Measurements from ENCODE around the gene SCN4B. TPM values are rescaled to one million over a fixed set of nuclear protein-coding genes. Genes with fewer than 3 reads are reported as not detected.

Gene SCN4B
- total RNA-seq, 1 donor from 2014 or later, result 3.5 TPM

DNA sequence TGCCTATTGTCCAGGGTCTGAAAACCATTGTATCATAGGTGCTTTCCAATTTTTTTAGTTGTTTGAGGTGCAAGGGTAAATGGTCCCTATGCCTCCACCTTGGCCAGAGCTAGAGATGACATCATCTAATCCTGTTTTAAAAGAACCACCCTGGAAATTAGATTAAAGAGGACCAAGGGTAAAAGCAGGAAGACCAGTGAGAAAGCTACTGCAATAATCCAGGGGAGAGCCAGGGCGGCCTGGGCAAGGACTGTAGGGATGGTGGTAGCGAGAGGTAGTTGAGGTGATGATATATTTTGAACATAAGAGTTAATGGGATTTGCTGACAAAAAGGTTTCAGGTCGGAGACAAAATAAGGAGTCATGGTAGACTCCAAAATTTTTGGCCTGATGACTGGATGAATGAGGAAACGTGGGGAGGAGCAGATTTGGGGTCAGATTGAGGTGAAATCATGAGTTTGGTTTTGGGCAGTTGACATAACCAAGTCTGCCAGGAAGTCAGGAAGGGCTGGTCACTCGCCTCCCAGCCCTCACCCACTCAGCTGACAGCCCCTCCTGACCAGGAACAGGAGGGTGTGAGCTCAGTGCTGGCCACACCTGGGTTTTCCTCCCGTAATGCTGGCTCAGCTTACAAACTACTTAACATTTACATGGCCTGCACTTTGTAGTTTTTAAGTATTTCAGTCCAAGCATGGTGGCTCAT is 23.0 kb downstream of the SCN4B start:
- no peak for DNase-seq (ENCODE audit: low spot score)

DNA sequence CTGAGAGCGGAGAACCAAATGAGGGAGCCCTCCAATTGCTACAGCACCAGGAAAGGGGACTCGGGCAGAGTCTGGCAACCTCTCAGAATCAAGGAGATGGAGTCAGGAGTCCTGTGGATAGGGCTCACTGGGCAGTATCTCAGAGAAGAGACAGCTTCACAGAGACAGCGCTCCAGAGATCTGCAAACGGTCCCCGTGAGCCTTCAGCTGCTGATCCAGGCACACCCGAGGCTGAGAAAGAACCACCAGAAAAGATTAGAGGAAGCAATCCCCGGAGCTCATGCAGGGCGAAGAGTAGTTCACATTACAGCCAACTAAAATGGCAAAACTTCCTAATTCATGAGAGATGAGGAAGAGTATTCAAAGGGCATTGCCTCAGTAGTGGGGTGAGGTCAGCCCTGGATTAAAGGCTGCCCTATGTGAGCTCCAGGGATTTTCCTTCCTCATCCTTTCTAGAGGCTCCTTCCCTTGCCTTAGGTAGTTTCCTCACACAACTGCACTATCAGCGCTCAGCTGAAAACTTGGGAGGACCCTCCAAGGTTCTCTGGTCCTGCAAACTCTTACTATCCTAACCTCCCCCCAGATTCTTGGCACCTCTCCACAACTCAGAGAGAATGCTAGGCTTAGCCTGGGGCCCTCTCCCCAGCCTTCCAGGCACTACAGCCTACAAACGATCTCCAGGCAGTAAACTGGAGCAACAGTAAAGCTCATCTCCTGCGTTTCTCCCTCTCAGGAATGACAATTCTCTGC is 23.7 kb downstream of the SCN4B start:
- no peak for DNase-seq (ENCODE audit: low spot score)

DNA sequence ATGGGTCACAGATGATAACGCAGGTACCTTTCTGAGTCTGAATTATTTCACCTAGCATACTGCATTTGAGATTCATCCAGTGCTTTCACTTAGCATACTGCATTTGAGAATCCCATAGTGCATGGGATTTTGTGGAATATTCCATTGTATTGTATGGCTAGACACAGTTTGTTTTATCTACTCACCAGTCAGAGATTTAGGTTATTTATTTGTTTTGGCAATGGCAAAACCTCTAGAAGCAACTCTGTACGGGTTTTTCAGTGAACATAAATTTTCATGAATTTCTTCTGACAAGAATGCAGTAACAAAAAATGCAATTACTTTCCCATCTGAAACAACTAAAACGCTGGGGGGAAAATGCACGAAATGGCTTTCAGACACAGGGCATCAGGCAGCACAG is 24.3 kb downstream of the SCN4B start:
- DNase-seq (ENCODE audit: low spot score), result no peak

DNA sequence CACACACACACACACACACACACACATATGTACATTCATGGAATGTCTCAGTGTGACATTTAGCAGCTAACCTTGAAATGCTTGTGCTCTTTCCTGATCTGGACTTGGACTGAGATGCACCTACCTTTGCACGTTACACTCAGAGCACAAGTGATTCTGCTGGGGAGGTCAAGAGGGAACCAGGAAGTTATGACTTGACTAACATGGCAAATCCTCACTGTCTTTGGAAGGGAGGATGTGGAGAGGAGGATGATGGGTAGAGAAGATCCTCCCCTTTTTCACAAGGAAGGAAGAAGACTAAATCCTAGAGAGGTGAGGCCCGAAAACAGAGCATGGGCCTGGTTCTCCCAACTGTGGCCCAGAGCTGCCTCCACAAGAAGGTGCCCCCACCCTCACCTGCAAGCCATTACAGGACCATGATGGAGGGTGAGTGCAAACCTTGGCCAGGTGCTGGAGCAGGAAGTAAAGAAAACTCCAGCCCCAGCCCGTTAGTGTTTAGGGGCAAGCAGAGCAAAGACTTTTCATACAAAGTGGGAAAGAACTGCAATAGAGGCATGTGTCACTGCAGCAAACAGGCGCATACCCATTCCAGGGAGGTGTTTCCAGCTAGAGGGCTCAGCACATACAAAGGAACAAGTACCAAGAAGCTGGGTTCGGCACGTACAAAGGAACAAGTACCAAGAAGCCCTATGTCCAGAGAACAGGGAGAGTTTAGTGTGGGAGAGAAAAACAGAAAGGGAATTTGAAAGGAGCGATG is 26.4 kb downstream of the SCN4B start:
- DNase-seq (ENCODE audit: low spot score), result no peak

DNA sequence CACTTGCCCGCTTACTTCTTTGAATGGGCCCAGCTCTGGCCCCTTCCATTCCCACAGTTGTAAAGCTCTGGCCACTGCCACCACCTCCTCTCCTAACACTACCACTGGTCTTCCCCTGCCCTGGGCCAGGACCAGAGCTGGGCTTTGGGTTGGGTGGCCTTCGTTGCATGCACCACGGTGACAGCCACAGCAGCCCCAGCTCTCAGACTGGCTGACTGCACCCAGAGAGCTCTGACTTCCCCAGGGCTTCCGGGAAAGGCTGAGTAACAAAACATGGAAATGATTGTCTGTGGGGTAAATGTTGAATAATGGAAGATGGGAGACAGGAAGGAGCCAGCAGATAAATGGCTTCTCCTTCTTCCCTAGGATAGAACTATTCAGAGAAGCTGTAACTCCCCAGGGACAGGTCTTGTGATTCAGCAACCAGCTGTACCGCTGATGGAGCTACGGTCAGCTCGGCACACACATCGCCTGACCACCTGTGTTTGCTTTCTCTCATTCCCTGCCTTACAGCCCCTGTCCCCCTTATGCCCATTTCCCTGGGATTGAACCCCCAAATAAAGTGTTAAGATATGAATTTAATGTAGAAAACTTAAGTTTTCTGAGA is 27.6 kb downstream of the SCN4B start:
- no peak for DNase-seq (ENCODE audit: low spot score)

DNA sequence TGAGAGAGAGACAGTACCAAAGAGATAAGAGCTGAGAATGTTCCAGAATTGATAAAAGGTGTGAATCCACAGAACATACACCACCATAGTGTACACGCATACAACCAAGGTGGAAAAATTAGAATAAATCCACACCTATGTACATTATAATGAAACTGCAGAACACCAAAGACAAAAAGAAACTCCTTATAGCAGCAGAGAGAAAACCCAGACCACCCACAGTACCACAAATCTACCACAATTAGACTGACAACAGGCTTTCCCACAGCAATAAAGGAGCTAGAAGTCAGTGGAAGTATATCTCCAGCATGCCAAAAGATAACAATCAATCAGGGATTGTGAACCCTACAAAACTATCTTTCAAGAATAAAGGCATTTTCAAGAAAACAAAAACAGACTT is 31.8 kb downstream of the SCN4B start:
- DNase-seq (ENCODE audit: low spot score), result no peak

DNA sequence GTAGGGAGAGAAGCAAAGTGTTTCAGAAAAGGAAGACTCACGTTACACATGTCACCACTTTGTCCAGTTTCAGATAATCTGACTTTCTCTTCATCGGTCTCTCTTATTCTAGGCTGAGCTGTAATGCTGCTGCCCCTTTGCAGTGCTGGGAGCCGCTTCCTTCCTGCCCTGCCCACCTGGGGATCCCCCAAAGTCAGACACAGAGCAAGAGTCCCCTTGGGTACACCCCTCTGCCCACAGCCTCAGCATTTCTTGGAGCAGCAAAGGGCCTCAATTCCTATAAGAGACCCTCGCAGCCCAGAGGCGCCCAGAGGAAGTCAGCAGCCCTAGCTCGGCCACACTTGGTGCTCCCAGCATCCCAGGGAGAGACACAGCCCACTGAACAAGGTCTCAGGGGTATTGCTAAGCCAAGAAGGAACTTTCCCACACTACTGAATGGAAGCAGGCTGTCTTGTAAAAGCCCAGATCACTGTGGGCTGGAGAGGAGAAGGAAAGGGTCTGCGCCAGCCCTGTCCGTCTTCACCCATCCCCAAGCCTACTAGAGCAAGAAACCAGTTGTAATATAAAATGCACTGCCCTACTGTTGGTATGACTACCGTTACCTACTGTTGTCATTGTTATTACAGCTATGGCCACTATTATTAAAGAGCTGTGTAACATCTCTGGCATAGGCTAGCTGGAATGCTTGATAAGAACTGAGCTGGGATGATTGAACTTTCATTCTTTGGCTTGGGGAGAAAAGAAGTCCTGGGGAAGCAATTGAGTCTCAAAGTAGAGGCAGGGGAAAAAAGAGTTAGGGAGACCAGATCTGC is 34.6 kb downstream of the SCN4B start:
- DNase-seq (ENCODE audit: low spot score), result no peak

DNA sequence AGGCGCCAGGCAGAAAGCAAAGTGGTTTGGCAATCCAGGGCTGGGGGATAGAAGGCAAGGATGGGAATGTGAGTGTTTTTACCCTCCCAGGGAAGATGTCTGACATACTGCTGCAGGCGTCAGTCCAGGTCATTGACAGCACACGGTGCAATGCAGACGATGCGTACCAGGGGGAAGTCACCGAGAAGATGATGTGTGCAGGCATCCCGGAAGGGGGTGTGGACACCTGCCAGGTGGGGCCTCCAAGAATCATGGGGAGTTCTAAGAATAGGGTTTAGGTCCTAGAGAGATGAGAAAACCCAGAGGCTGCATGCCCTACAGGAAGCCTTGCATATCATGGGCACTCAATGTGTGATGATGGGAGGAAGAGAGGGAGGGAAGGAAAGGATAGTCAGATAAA is 37.6 kb downstream of the SCN4B start:
- no peak for DNase-seq (ENCODE audit: low spot score)

DNA sequence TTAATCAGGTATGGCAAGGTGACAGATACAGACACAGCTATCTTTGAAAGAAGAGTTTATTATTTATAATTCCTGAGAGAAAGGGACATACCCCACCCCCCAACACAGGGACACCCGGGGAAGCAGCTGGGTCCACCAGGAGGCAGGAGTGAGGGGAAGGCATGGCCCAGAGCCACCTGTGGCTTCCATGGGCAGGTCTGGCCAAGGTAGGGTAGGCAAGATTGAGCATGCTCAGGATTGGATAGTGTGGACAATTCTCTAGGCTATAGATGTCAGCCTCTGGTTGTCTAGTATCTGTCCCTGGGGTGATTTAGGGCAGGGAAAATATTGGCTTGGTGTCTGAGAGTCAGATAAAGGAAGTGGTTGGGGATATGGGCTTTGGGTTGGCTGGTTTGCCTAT is 38.4 kb downstream of the SCN4B start:
- no peak for DNase-seq (ENCODE audit: low spot score)

DNA sequence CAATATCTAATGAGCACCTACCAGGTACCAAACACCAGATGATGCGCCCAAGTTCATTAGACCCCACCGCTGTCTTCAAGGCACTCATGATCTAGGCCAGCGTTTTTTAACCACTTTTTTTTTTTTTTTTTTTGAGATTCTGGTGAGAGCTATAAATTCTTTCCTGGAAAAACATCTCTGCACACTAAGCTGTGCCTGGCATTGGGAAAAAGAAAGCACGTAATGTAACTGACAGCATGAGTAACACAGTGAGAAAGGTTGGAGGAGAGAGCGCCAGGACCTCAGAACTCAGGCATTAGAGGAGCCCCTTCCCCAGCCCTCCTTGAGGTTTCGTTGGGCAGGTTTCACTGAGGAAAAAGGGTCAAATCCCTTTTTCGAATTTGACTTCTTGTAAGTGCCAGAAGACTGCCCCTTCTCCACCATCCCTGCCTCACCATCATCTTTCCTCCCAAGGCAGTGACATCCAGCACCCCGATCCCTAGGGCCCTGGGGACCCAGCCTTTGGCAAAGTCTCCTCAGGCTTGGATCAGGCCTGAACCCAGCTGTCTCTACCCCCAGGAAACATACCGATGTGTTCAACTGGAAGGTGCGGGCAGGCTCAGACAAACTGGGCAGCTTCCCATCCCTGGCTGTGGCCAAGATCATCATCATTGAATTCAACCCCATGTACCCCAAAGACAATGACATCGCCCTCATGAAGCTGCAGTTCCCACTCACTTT is 39.8 kb downstream of the SCN4B start:
- DNase-seq (ENCODE audit: low spot score), result no peak

DNA sequence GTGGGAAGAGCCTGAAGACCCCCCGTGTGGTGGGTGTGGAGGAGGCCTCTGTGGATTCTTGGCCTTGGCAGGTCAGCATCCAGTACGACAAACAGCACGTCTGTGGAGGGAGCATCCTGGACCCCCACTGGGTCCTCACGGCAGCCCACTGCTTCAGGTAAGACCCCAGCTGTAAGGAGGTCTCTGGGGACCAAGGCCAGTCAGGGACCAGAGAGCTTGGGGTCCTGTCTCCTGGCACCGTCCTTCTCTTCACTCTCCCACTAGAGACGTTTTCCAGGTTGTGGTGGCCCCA is 40.9 kb downstream of the SCN4B start:
- no peak for DNase-seq (ENCODE audit: low spot score)

DNA sequence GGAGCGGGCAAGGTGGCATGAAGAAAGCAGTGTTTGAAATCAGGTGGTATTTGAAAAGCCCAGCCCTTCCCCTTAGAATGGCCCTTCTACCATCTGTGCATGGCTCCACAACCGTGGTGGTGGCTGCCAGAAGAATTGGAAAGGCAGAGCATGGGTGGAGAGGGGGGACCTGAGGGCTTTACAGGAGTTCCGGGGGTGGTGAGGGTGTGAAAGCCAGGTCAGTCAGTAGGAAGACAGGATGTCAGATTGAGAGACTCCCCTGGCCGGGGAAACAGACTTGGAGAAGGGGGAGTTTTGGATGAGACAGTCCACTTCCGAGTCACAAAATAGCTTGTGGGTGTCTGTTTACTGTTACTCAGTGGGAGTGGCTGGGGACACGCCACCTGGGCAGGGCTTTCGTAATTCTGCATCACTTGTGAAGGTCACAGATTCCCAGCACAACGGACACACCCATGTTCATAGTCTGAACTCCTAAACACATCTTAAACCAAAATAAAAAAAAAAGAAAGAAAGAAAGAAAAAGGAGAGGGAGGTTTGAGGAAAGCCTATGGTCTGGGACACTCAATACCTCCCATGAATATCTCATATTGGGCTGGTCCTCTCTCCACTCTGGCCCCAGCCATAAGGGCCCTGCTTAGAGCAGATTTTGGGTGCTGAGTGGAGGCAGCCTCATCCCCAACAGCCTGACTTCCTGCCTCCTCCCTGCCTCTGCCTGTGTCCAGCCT is 41.4 kb downstream of the SCN4B start:
- no peak for DNase-seq (ENCODE audit: low spot score)

DNA sequence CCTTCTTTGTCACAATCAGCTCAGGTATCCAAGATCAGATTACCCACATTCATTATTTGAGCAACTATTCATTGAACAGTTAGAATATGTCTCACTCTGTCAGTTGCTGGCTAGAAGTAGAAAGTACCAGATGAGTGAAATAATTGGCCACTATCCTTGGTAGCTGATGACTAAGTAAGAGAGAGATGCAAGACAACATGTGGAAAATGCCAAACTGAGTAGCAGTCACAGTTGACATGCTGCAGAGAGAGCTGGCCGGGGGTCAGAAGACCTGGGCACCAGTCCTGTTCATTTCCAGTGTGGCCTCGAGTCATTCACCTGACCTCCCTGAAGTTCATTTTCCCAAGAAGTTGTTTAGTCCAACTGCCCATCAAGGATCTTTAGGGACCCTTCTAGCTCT is 43.4 kb downstream of the SCN4B start:
- no peak for DNase-seq (ENCODE audit: low spot score)

DNA sequence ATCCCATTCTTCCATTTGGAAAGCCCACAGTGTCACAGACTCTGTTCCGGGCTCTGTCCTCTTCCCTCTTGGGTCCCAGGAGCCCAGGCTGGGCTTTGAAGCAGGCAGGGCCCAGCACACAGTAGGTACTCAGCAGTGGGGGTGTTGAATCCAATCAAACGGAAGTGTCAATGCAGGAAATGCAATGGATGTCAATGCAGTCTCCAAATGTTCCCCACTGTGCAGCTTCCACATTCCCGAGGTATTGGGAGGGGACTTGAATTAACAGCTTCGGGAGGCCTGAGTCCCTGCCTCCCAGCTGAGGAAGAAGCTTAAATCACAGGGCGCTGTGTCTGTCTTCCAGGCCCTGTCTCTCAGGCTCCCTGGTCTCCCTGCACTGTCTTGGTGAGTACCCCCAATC is 44.1 kb downstream of the SCN4B start:
- no peak for DNase-seq (ENCODE audit: low spot score)

DNA sequence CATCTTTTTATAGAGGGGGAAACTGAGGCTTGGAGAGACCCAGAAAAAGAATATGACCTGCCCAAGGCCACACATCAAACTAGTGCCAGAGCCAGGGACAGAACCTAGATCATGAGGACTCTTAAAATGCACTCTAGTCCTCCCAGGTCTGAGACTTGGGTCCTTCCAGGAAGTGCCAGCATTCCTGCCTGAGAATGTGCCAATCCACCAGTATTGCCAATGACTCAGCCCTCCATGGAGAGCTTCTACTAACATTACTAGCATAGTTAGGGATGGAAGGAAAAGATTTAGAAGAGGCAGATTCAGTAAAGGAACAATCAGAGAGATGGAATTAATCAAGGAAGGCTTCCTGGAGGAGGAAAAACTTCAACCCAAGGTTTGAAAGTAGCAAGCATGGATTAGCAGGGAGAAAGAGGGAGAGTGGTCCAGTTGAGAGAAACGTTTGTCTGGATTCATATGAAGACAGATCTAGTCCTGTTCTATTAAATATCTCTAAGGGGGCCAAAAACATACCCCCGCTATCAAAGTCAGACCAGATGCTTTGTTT is 45.8 kb downstream of the SCN4B start:
- no peak for DNase-seq (ENCODE audit: low spot score)

DNA sequence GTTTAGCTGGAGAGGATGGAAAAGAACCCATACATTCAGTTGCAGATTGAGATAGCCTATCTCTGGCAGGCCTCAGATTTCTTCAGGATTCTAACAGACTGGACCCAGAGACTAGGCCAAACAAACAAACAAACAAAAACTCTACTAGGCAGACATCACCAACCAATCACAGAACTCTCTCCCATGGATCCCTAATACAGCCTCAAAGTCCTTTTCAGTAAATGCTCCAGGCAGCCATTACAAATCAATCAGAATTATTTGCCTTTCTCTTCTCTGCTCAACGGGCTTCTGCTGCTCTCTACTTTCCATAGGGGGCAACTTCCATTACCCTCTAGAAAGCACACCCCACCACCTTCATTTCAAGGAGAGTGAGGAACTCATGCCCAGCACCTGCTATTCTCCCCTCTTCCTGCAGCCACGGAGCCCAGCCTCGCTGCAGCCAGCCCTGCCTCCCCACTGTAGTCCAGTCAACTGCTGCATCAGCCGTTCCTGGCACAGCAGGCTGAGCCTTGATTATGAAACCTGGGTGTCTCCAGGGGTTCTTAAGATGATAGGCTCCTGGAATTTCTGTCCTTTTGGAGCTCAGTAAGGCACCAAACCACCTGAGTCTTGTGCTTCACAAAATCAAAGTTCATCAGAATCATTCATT is 46.8 kb downstream of the SCN4B start:
- DNase-seq (ENCODE audit: low spot score), result no peak

DNA sequence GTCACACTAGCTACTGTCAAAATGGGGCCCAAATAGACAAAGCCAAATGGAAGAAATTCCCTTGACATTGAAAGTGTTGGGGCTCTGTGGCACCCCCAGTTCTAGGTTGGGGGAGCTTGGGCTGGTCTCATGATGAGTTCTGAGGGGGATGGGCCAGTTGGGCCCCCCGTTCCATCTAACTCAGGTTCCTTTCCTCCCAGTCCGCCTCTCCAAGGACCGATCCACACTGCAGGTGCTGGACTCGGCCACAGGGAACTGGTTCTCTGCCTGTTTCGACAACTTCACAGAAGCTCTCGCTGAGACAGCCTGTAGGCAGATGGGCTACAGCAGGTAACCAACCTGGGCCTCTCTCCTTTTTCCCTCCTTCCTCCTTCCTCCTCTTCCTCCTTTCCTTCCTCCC is 48.1 kb downstream of the SCN4B start:
- no peak for DNase-seq (ENCODE audit: low spot score)

DNA sequence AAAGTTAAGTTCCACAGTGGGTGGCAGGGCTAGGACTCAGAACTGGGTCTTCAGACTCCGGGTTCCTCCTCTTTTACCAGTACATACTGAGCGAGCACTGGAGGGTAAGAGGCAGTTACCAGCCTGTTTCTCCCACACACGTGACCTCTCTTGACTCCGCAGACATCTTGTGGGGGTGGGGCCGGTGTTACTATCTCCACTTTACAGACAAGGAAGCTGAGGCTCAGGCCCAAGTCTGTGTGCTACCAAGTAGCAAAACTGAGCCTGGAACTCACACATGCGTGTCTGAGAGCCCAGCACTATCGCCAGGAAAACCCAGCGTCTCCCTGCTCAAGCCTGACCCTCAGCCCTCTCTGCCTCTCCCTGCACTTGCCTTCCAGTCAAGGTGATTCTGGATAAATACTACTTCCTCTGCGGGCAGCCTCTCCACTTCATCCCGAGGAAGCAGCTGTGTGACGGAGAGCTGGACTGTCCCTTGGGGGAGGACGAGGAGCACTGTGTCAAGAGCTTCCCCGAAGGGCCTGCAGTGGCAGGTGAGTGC is 49.8 kb downstream of the SCN4B start:
- no peak for DNase-seq (ENCODE audit: low spot score)

DNA sequence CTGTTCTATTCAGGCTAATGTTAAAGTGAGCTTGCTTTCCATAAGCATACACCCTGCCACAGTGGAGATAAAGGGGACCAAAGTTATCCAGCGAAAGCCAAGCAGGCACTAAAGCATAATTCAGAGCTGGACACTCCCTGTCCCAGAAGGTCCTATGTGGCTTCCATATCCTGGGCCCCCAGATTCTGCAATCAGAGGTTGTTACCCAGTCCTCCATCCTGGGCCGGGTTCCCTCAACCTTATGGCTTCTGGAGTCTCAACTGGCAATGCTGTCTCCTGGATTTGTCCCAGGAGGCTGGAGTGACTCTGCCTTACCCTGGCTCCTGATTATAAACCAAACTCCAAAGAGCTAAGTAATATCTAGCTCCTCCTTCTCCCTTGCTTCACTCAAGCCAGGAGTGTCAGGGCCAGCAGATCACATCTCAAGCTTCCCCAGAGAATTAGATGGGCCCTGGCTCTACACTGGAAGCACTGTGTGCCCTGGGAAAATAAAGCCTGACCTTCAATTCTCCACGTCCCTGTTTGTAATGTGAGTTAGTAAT is 51.9 kb downstream of the SCN4B start:
- DNase-seq (ENCODE audit: low spot score), result no peak
